Mammary epithelial cell (primary cell): Measurements from ENCODE around the gene CCDC107.
A peak's percentile ranks its signal among the peaks of the same experiment; 100 is the strongest.

Experiments
- EZH2 ChIP-seq: IDR thresholded peaks from 2 replicates; pipeline ENCODE4 v1.6.1; 2012; ENCODE audit warnings: low read length, inconsistent platforms, borderline replicate concordance
- TF ChIP-seq, protein P1 (sequence below), 2 donors: IDR thresholded peaks in 1 of 2; conservative IDR thresholded peaks in 1 of 2; 2 replicates each; pipeline ENCODE4 v1.5.1; 2011 to 2012; ENCODE audit warnings: inconsistent platforms in 2 of 2, low read length in 2 of 2, mild to moderate bottlenecking in 2 of 2, control low read depth in 1 of 2, low read depth in 1 of 2; ENCODE audit not compliant: insufficient read depth in 1 of 2; ENCODE audit errors: extremely low read depth in 1 of 2

DNA sequence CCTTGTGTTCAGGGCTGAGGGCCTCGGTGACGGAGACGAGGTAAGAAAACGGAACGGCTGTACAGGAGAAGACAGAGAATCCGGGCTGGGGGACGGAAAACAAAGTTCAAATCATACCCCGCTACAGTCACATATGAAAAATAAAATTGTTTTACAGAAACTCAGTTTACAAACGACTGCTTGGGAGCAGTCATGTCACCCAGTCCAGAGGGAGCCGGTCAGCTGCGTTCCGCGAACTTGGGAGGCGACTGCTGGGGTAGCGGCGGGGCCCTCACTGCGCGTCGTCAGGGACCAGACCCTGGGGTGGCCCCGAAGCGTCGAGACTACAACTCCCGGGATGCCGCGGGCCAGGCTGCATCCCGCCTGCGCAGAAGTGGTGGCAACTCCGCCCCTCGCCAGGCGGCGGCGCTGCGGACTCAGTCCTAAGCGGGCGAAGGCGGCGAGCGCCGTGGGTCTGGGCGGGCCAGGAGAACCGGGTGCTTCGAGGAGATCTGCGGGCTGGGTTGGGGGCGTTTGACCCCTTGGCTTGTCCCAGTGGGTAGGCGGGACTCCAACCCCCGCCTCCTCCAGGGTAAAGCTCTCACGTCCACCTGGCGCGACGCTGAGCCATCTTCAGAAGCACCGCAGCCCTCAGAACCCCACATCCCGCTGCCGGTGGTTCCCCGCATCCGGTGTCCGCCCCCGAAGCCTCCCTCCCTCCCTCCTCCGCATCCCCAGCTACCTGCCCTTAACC lies 11.4 kb upstream of the CCDC107 start:
- TF ChIP-seq, protein P1, sequence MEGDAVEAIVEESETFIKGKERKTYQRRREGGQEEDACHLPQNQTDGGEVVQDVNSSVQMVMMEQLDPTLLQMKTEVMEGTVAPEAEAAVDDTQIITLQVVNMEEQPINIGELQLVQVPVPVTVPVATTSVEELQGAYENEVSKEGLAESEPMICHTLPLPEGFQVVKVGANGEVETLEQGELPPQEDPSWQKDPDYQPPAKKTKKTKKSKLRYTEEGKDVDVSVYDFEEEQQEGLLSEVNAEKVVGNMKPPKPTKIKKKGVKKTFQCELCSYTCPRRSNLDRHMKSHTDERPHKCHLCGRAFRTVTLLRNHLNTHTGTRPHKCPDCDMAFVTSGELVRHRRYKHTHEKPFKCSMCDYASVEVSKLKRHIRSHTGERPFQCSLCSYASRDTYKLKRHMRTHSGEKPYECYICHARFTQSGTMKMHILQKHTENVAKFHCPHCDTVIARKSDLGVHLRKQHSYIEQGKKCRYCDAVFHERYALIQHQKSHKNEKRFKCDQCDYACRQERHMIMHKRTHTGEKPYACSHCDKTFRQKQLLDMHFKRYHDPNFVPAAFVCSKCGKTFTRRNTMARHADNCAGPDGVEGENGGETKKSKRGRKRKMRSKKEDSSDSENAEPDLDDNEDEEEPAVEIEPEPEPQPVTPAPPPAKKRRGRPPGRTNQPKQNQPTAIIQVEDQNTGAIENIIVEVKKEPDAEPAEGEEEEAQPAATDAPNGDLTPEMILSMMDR (conservative IDR thresholded peaks at IDR 0.05 in 1 of 2, IDR thresholded peaks at IDR 0.05 in 1 of 2; ENCODE audit: extremely low read depth in 1 of 2, insufficient read depth in 1 of 2, low read depth in 1 of 2, low read length in 2 of 2), result peak; percentile 77 to 98
- no peak for TF ChIP-seq EZH2
